NOMO-1 treated with DMSO at 0.1 percent for 48 hours (cell line): ENCODE data around the gene GALR1.

ENCODE experiments used
- DNase-seq: peaks from one replicate; lab custom pipeline; 2025; ENCODE audit not compliant: unreplicated experiment; lab: John Stamatoyannopoulos, UW

Gene GALR1

DNA sequence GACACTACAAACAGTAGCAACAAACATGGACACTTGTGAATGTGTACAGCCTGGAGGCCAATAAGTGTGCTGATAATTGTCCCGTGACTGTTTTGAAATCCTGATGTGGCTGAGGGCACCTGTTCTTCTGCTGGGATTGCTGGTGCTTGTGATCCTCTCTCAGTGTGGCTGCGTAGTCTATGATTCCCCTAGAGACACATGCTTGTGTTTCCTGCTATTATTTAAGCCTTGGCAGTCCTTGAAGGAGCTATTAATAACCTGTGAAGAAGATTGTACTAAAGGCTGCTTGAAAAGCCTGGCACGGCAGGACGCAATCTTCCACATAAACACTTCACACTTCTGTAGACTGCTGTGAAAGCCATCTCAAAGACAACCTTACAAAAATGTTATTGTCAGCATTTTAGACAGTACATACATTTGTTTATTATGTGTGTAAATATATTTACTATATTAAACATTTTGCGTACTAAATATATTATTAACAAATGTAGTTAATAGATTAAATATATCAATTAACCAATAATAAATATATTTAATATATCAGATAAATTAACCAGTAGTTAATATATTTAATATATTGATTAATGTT is 71.4 kb downstream of the GALR1 start:
- no peak for DNase-seq

DNA sequence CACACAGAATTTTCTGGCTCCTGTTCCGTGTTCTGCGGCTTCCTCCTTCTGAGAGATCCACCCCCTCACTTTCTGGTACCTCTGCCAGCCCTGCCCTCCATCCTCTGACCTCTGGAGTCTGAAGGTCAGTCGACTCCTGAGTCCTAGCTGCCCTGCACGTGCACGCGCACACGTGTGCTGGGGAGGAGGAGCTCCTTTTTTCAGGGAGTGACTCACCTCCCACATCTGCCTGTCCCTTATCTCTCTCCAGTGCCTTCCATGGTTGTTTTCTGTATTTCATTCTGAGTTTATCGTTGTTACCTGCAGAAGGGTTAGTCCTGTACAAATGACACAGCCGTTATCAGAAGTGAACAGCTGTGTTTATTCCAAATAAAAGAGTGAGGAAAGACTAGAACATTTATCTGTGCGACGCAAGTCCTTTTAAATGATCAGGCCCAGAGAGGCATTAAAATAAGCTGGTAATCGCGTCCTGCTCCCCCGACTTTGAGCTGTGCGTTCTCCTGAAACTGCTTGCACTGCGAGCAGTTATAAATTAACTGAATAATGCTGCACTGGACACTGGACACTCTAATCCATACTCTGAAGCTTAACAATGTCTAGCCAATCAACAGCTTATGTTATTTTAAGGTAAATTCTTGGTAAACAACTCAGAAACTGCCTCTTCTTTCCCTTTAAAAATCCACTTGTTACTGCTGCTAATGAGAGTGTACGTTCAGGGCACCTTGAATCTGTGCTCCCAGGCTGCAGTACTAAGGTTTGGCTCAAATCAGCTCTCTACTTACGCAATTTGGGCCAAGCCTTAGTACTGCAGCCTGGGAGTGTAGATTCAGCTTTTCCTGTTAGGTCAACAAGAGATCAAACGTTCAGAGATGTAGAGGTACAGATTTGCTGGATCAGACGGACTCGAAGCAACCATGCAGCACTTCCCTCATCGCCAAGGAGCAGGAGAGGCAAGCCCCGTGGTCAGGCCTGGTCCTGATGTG is 72.5 kb downstream of the GALR1 start:
- no peak for DNase-seq

DNA sequence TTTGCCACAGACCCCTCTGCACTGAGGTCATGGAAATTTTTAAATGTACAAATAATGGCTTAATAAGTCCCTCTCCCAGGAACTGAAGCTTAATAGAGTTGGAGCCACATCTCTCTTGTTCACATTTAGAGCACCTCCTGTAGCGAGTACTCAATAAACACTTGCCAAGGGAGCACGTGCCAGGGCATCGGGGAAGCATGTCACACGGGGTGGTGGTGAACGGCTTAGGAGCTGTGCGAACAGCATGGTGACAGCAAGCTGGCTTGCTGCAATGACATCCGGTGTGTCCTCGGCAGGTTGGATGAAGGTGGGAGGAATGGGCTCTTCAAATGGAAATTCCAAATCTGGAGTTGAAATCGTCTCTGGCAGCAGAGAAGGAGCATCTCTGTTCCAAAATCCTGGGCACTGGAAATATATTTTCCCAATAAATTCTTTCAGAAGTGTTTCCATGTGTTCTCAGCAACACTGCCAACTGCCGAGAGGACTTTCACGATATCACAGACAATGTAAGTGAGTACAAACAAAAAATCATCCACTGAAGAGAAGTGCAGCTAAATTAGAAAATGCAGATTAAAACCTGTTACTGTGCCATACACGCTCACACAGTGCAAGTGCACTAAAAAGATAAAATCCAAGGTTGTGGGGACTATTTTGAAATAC is 74.1 kb downstream of the GALR1 start:
- DNase-seq = no peak
